Breast epithelium (tissue), 4 donors: Measurements from ENCODE around the gene MVB12B. TPM values are rescaled to one million over a fixed set of nuclear protein-coding genes. Genes with fewer than 3 reads are reported as not detected.
A peak's percentile ranks its signal among the peaks of the same experiment; 100 is the strongest.

ENCODE experiments used
- DNase-seq, 2 donors: peaks; one replicate each; pipeline ENCODE4 v3.0.0-alpha.2; 2019; ENCODE audit warnings: low spot score in 2 of 2
- H3K27ac ChIP-seq, 2 donors: fragments of 200-600 bp; sonication (generic) in 1 of 2; one replicate each; pipeline ENCODE4 v1.5.1; 2016 to 2019; ENCODE audit warnings: mild to moderate bottlenecking in 1 of 2
- H3K27me3 ChIP-seq, 2 donors: fragments of 200-600 bp; sonication (generic) in 1 of 2; one replicate each; pipeline versions ENCODE4 v1.5.1 to v1.6.0; 2017 to 2019; ENCODE audit warnings: control low read depth in 1 of 2, mild to moderate bottlenecking in 1 of 2
- H3K36me3 ChIP-seq: fragments of 200-600 bp; one replicate; pipeline ENCODE4 v1.5.1; 2019
- H3K4me1 ChIP-seq, 2 donors: fragments of 200-600 bp; sonication (generic); one replicate each; pipeline ENCODE4 v1.5.1; 2016 to 2019; ENCODE audit warnings: control low read depth in 1 of 2
- H3K4me3 ChIP-seq, 3 donors: fragments of 200-600 bp; sonication (generic); 1 replicate in 2 of 3; 2 replicates in 1 of 3; pipeline ENCODE4 v1.5.1; 2016 to 2019; ENCODE audit warnings: mild to moderate bottlenecking in 3 of 3, moderate library complexity in 2 of 3
- H3K9me3 ChIP-seq, 2 donors: fragments of 200-600 bp; sonication (generic) in 1 of 2; one replicate each; pipeline ENCODE4 v1.5.1; 2016 to 2019; ENCODE audit warnings: control low read depth in 1 of 2
- CTCF ChIP-seq, 3 donors: fragments of 450-650 bp; IDR thresholded peaks; one replicate each; pipeline ENCODE4 v1.5.1; 2016 to 2017; ENCODE audit warnings: antibody characterized with exemption in 3 of 3, mild to moderate bottlenecking in 3 of 3, moderate library complexity in 3 of 3
- POLR2A ChIP-seq: fragments of 450-650 bp; IDR thresholded peaks from one replicate; pipeline ENCODE4 v1.6.1; 2016; ENCODE audit warnings: antibody characterized with exemption, mild to moderate bottlenecking, moderate library complexity
- POLR2AphosphoS5 ChIP-seq, 3 donors: sonication (generic); formaldehyde crosslinking; IDR thresholded peaks; one replicate each; pipeline ENCODE4 v1.6.1; 2017; ENCODE audit warnings: antibody characterized with exemption in 3 of 3
- intact Hi-C: fragments of 100-400 bp; cut with DNase I; formaldehyde crosslinking; loops from one replicate; pipeline ENCODE4 v1.15.1; 2023; ENCODE audit warnings: low total_unique reads
- total RNA-seq, 3 donors: library from RNA; depleted of rRNA; stranded (reverse); fragments of >200 nt; gene quantifications; one replicate each; pipeline ENCODE4 v1.1.0, GENCODE V29; 2016

MVB12B gene
- total RNA-seq, 3 donors from 2014 or later, result 8.2 to 12.6 (median 9.9) TPM

- Histone ChIP-seq H3K9me3 (peaks cover 0 to 5% of the 10 kb centered on the region in 2 donors), H3K4me3 (peak overlapping the region in 1 of 3 donors; percentile 33), H3K36me3 (no peaks in the 10 kb centered on the region), H3K4me1 (peaks cover 0 to 7% of the 10 kb centered on the region in 2 donors), H3K27ac (peak overlapping the region; percentile 56 to 80), H3K27me3 (no peaks in the 10 kb centered on the region)
- intact Hi-C loops, result no loop called here
- TF ChIP-seq POLR2AphosphoS5 (IDR thresholded peaks at IDR 0.05), result no peak
- TF ChIP-seq POLR2A, result no peak
- TF ChIP-seq CTCF (IDR thresholded peaks at IDR 0.05), result no peak
- DNase-seq, result peak in 1 of 2 donors; percentile 69
These were observed 21.5 kb downstream of the MVB12B start for GRCh38 chr9:126347911-126348760.

GRCh38 chr9:126348911-126349550, 22.4 kb downstream of the MVB12B start:
- intact Hi-C loops, result no loop called here
- H3K36me3 ChIP-seq, result no peaks in the 10 kb centered on the region
- H3K9me3 ChIP-seq, result peaks cover 0 to 5% of the 10 kb centered on the region in 2 donors
- no peak overlapping the region for H3K4me3 ChIP-seq
- no peak for DNase-seq
- peak overlapping the region in 1 of 2 donors; percentile 27 for H3K27ac ChIP-seq
- peaks cover 0 to 7% of the 10 kb centered on the region in 2 donors for H3K4me1 ChIP-seq
- no peaks in the 10 kb centered on the region for H3K27me3 ChIP-seq
- TF ChIP-seq POLR2A, result no peak
- TF ChIP-seq POLR2AphosphoS5 (IDR thresholded peaks at IDR 0.05), result no peak
- no peak for TF ChIP-seq CTCF (IDR thresholded peaks at IDR 0.05)

DNA sequence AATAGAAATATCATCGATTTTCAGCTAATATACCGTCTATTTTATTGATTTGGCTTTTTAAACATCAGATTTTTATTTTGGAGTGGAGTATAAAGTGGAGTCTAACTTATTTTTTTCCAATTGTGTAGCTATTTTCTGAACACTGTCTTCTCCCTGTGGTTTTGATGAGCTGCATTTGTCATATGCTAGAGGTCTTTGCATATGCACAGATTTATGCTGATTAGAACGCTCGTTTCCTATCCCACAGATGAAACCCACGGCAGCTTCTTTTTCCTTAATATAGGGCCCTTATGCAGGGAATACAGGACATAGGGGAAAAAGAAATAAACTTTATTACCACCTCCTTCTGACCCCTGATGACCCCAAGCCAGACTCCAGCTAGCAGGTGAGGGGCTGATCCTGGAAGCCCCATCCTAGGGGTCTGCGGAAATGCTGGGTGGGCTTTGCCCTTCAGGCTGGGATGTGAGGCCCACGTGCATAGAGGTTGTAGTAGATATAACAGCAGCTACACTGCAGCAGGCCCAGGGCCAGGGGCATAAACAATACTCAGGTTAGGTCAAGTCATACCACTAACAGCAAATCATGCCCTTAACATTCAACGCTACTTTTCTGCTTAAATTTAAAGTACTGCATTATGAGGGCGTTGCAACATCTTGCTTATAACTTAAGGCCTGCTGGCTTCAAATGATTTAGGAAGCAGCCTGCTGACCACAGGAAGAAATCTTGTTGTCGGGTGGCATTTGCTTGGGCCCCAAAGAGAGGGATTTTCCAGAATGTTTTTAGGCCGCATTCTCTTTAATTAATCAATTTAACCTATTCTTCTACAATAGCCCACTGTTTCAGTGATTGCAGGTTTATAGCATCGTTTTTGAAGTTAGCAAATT, 28.5 kb downstream of the MVB12B start:
- Histone ChIP-seq H3K4me3 (no peak overlapping the region), H3K27me3 (no peaks in the 10 kb centered on the region), H3K27ac (no peak overlapping the region), H3K4me1 (no peaks in the 10 kb centered on the region), H3K36me3 (no peaks in the 10 kb centered on the region), H3K9me3 (peaks cover 0 to 9% of the 10 kb centered on the region in 2 donors)
- peak in 1 of 2 donors; percentile 2 for DNase-seq
- TF ChIP-seq CTCF (IDR thresholded peaks at IDR 0.05), result no peak
- no peak for TF ChIP-seq POLR2A
- TF ChIP-seq POLR2AphosphoS5 (IDR thresholded peaks at IDR 0.05), result no peak
- intact Hi-C loops, result no loop called here

DNA sequence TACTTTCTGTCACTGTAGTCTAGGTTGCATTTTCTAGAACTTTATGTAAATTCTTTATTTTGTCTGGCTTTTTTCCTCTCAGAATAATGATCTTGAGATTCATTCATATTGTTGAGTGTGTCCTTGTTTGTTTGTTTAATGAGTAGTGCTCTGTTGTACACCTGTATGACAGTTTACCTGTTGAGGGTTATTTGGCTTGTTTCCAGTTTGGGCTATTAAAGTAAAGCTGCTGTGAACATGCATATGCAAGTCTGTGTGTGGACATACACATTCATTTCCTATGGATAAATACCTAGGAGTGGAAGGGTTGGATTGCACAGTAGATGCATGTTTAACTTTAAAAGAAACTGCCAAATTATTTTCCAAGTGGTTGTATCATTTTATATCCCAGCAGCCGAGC, 30.4 kb downstream of the MVB12B start:
- no peak overlapping the region for H3K27ac ChIP-seq
- no peak for DNase-seq
- no peak overlapping the region for H3K4me3 ChIP-seq
- no peaks in the 10 kb centered on the region for H3K27me3 ChIP-seq
- no peaks in the 10 kb centered on the region for H3K36me3 ChIP-seq
- H3K4me1 ChIP-seq, result no peaks in the 10 kb centered on the region
- TF ChIP-seq CTCF (IDR thresholded peaks at IDR 0.05), result no peak
- no peak for TF ChIP-seq POLR2AphosphoS5 (IDR thresholded peaks at IDR 0.05)
- no peak for TF ChIP-seq POLR2A
- H3K9me3 ChIP-seq, result peaks cover 6 to 15% of the 10 kb centered on the region in 2 donors
- intact Hi-C loops, result no loop called here
